Measurements from ENCODE around the gene STAP2. TPM values are rescaled to one million over a fixed set of nuclear protein-coding genes. Genes with fewer than 3 reads are reported as not detected.
"Not testable (repeated sequence)": the region's sequence is repeated elsewhere in the genome, so short reads cannot be mapped to it uniquely, and the experiment has no call there.

The STAP2 gene
- total RNA-seq, 4 donors from 2014 or later, result 4.6 to 18.8 (median 7.7) TPM

DNA sequence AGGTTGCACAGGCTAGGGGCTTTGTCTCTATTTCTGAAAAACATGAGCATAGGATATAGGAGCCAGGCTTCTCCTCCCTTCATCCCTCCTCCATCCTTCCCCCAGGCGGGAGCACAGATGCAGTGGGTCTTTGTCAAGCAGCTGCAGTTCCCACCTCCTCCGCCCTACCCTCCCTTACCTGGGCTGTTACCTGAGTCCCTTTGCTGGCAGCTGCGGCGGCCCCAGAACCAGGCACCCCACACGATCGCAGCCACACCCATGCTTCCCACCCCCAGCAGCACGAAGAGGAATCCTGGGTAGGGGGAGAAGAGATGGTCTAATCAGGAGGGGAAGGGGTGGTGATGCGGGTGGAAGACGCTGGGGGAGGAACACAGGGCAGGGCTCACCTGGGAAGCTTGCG lies 44.2 kb downstream of the STAP2 start:
- TF ChIP-seq, protein P1, sequence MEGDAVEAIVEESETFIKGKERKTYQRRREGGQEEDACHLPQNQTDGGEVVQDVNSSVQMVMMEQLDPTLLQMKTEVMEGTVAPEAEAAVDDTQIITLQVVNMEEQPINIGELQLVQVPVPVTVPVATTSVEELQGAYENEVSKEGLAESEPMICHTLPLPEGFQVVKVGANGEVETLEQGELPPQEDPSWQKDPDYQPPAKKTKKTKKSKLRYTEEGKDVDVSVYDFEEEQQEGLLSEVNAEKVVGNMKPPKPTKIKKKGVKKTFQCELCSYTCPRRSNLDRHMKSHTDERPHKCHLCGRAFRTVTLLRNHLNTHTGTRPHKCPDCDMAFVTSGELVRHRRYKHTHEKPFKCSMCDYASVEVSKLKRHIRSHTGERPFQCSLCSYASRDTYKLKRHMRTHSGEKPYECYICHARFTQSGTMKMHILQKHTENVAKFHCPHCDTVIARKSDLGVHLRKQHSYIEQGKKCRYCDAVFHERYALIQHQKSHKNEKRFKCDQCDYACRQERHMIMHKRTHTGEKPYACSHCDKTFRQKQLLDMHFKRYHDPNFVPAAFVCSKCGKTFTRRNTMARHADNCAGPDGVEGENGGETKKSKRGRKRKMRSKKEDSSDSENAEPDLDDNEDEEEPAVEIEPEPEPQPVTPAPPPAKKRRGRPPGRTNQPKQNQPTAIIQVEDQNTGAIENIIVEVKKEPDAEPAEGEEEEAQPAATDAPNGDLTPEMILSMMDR (IDR thresholded peaks at IDR 0.05), result no peak
- no peak for ATAC-seq (ENCODE audit: low FRiP score)
- no peak for DNase-seq (ENCODE audit: low spot score)

DNA sequence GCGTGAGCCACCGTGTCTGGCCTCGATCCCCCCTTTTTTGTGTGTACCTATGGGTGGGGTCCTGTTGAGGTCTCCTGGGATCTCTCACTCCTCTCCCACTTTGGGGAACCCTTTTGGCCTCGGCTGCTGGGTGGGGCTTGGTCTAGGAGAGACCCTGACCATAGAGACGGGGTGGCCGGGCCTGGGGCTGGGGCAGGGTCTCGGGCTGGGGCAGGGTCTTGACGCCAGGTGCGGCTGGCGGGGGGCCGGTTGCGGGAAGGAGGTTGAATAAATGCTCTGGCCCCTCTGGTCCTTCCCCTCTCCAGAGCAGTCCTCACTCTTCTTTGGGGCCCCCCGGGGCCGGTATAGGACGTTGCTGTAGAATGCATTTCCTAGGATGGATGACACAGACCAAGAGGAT lies 46.1 kb downstream of the STAP2 start:
- ATAC-seq (ENCODE audit: low FRiP score) (no peak), DNase-seq (ENCODE audit: low spot score) (no peak)
- TF ChIP-seq, protein P1 (IDR thresholded peaks at IDR 0.05), result no peak

DNA sequence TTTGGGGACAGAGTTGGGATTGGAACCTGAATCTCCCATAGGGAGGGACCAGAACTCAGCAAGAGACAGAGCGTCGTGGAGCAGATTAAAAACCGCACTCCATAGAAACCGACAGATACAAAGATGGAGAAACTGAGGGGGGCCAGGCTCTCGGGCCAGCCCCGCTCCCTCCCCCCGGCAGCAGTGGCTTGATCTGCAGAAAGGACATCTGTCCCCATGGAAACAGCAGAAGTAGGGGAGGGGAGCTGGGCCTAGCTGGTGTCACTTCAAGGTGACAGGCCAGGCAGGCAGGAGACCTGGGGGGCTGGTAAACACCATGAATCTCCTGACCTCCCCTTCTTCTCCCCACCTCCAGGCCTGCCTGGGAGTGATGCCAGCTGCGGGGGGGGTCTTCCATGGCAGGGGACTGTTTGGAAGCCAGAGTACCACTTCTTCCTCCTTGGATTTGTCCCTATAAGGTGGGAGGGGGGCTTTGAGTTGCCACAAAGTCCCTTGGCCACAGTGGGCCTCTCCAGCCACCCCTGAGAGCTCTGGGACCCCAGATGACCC lies 47.4 kb downstream of the STAP2 start:
- ATAC-seq (ENCODE audit: low FRiP score), result no peak
- TF ChIP-seq, protein P1 (IDR thresholded peaks at IDR 0.05), result no peak
- DNase-seq (ENCODE audit: low spot score), result no peak

DNA sequence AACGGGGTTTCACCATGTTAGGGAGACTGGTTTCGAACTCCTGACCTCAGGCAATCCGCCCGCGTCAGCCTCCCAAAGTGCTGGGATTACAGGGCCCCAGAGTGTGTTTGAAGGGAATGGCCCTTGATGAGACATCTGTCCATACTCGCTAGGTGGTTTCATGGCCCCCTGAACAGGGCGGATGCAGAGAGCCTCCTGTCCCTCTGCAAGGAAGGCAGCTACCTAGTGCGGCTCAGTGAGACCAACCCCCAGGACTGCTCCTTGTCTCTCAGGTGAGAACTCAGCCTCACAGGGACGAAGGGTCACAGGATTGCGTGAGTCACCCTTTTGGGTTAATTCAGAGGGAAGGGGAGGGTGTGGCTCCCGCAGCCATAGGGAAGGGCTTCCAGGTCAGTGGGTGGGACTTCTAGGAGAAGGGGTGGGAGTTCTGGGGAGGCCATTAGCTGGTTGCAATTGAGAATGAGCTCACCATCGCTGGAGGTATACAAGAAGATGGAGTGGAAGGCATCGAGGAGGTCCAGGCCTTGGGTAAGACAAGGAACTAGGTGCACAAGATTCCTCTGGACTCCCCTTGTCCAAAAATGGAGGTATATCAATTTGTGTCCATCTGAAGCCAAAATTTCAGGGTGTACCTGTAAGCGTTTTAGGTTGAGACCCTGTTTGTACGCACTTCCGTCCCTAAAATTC lies 50.4 kb downstream of the STAP2 start:
- no peak for ATAC-seq (ENCODE audit: low FRiP score)
- no peak for DNase-seq (ENCODE audit: low spot score)
- TF ChIP-seq, protein P1 (IDR thresholded peaks at IDR 0.05), result no peak

DNA sequence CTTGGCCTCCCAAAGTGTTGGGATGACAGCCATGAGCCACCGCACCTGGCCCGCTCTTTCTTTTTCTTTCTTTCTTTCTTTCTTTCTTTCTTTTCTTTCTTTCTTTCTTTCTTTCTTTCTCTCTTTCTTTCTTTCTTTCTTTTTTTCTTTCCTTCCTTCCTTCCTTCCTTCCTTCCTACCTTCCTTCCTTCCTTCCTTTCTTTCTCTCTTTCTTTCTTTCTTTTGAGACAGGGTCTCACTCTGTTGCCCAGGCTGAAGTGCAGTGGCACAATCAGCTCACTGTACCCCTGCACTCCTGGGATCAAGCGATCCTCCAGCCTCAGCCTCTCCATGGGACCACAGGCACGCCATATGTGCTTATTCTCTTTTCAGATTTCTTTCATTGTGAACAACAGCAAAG lies 52.5 kb downstream of the STAP2 start:
- ATAC-seq (ENCODE audit: low FRiP score); DNase-seq (ENCODE audit: low spot score): not testable (repeated sequence)

DNA sequence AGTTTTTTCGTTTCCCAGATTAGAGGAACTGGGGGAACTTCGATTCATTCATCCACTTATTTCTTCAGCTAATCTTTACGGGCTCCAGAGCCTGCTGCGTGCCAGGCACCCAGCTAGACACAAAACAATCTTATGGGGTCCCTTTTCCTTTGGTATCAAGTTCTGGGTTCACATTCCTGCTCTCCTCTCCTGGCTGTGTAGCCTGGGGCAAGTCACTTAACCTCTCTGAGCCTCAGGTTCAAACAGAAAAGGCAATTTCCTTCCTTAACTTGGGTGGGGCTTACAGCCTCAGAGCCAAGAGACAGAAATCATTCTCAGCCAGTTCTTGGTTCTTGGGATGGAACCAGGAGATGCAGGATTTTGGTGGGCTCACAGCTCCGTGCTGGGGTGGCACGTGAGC lies 53.7 kb downstream of the STAP2 start:
- TF ChIP-seq, protein P1 (IDR thresholded peaks at IDR 0.05), result no peak
- ATAC-seq (ENCODE audit: low FRiP score) (no peak), DNase-seq (ENCODE audit: low spot score) (no peak)

DNA sequence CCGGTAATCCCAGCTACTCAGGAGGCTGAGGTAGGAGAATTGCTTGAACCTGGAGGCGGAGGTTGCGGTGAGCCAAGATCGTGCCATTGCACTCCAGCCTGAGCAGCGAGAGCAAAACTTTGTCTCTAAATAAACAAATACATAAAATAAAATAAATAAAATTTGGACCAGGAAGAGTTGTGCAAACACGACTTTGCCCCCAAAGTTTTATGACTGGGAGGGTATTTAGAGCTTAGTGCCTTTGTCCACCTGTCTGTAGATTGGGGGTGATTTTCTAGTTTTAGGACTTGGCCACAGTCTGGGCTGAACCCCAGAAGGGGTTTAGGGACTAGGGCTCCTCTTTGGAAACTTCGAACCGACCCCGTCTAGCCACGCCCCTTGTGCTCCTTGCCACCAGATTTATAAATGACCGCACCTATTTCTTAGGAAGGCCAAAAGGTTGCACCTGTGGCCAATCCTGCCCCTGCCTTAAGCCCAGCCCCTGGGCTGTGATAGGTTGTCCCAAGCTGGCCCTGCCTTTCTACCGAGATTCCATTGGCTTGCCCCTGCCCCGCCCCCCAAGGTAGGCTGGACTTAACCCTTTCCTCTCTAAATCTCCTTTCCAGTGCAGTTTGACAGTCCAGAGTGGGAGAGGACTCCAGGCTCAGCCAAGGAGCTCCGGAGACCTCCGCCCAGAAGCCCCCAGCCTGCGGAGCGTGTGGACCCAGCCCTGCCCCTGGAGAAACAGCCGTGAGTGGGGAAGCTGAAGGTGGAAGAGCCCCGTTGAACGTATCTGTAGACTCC lies 54.3 kb downstream of the STAP2 start:
- ATAC-seq (ENCODE audit: low FRiP score) (no peak), DNase-seq (ENCODE audit: low spot score) (no peak)
- TF ChIP-seq, protein P1 (IDR thresholded peaks at IDR 0.05), result no peak
